ENCODE data around the gene KLHL42. TPM values are rescaled to one million over a fixed set of nuclear protein-coding genes. Genes with fewer than 3 reads are reported as not detected.

The KLHL42 gene
- total and polyA plus RNA-seq, 2 experiments from 2014 or later, result 13.6 to 24.8 TPM

DNA sequence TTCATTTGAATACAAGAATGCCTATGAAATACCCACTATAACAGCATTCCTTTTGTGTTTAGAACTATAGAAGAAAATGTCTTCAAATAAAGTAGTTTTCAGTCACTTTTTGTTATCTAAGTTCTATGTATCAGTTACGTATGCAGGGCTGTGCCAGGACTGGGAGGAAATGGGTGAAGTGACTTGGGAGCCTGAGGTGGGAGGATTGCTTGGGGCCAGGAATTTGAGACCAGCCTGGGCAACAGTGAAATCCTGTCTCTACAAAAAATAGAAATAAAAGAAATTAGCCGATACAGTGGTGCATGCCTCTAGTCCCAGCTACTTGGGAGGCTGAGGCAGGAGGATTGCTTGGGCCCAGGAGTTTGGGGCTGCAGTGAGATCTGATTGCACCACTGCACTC, 22.9 kb downstream of the KLHL42 start:
- TF ChIP-seq EZH2phosphoT487 (IDR thresholded peaks at IDR 0.05; ENCODE audit: insufficient read depth, low read depth) (no peak), EZH2 (IDR thresholded peaks at IDR 0.05; ENCODE audit: insufficient read depth, poor library complexity, severe bottlenecking) (no peak)
- Histone ChIP-seq H3K4me2 (ENCODE audit: unreplicated experiment) (no peak overlapping the region), H2AFZ (no peak overlapping the region), H3K27me3 (replicated peaks; ENCODE audit: insufficient read depth) (no peaks in the 10 kb centered on the region), H3K9ac (no peak overlapping the region), H3F3A (ENCODE audit: insufficient read depth) (0 out of 2 replicates have a peak, but pooled peaks cover 7% of the 10 kb centered on the region), H3K36me3 (ENCODE audit: low read depth) (peaks cover 14% of the 10 kb centered on the region), H3K9me2 (ENCODE audit: insufficient read depth) (no peaks in the 10 kb centered on the region), H3K9me3 (ENCODE audit: low read depth) (no peaks in the 10 kb centered on the region), H3K27ac (no peak overlapping the region), H4K20me1 (ENCODE audit: insufficient read depth) (no peaks in the 10 kb centered on the region), H3K4me1 (ENCODE audit: insufficient read depth) (no peaks in the 10 kb centered on the region), H3K79me2 (ENCODE audit: insufficient read depth) (no peaks in the 10 kb centered on the region), H3K4me3 (no peak overlapping the region)
- DNase-seq, result no peak
- in situ Hi-C loops (cut with MboI), result no loop called here
- WGBS, 2 experiments (ENCODE audit: low coverage in 1 of 2, low lambda C conversion rate in 2 of 2, missing lambda C conversion rate in 2 of 2), result 98 to 100% methylated on average over 2 of the region's 2 CpGs

DNA sequence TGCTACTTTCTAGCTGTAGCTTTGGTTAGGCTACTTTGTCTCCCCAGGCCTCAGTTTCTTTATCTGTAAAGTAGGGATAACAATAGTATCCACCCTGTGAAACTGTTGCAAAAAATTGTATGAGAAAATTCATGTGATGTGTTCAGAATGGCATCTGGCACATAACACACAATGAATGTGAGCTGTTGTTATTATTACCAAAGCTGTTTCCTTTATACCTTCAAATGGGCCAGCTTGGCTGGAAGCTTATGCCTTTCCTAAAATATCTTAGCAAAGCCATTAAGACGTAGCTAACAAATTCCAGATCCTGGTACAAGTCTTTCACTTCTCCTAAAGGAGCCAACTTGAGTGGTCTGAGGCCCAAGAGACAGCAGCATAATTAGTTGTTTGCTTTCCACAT, 25.2 kb downstream of the KLHL42 start:
- H3K9me2 ChIP-seq (ENCODE audit: insufficient read depth), result no peaks in the 10 kb centered on the region
- H3K27me3 ChIP-seq (replicated peaks; ENCODE audit: insufficient read depth), result no peaks in the 10 kb centered on the region
- H3K4me3 ChIP-seq, result no peak overlapping the region
- in situ Hi-C loops (cut with MboI), result no loop called here
- H3K79me2 ChIP-seq (ENCODE audit: insufficient read depth), result no peaks in the 10 kb centered on the region
- H2AFZ ChIP-seq, result no peak overlapping the region
- H3K4me1 ChIP-seq (ENCODE audit: insufficient read depth), result no peaks in the 10 kb centered on the region
- DNase-seq, result peak; percentile 11
- H4K20me1 ChIP-seq (ENCODE audit: insufficient read depth), result no peaks in the 10 kb centered on the region
- no peak overlapping the region for H3K4me2 ChIP-seq (ENCODE audit: unreplicated experiment)
- H3K36me3 ChIP-seq (ENCODE audit: low read depth), result no peaks in the 10 kb centered on the region
- H3K9ac ChIP-seq, result no peak overlapping the region
- WGBS, 2 experiments (ENCODE audit: low coverage in 1 of 2, low lambda C conversion rate in 2 of 2, missing lambda C conversion rate in 2 of 2), result 14 to 42% methylated on average over 1 of the region's 1 CpG
- H3F3A ChIP-seq (ENCODE audit: insufficient read depth), result 0 out of 2 replicates have a peak, but pooled peaks cover 7% of the 10 kb centered on the region
- no peak for TF ChIP-seq EZH2 (IDR thresholded peaks at IDR 0.05; ENCODE audit: insufficient read depth, poor library complexity, severe bottlenecking)
- TF ChIP-seq EZH2phosphoT487 (IDR thresholded peaks at IDR 0.05; ENCODE audit: insufficient read depth, low read depth), result no peak
- H3K9me3 ChIP-seq (ENCODE audit: low read depth), result no peaks in the 10 kb centered on the region
- no peak overlapping the region for H3K27ac ChIP-seq

GRCh38 chr12:27806259-27806658, 26.2 kb downstream of the KLHL42 start:
- Histone ChIP-seq H3K79me2 (ENCODE audit: insufficient read depth) (no peaks in the 10 kb centered on the region), H3K4me2 (ENCODE audit: unreplicated experiment) (no peak overlapping the region), H4K20me1 (ENCODE audit: insufficient read depth) (no peaks in the 10 kb centered on the region), H3K27ac (no peak overlapping the region), H2AFZ (no peak overlapping the region), H3K4me1 (ENCODE audit: insufficient read depth) (no peaks in the 10 kb centered on the region), H3K9me3 (ENCODE audit: low read depth) (no peaks in the 10 kb centered on the region), H3F3A (ENCODE audit: insufficient read depth) (0 out of 2 replicates have a peak, but pooled peaks cover 3% of the 10 kb centered on the region), H3K9ac (no peak overlapping the region), H3K4me3 (no peak overlapping the region), H3K36me3 (ENCODE audit: low read depth) (no peaks in the 10 kb centered on the region), H3K9me2 (ENCODE audit: insufficient read depth) (no peaks in the 10 kb centered on the region), H3K27me3 (replicated peaks; ENCODE audit: insufficient read depth) (no peaks in the 10 kb centered on the region)
- TF ChIP-seq EZH2phosphoT487 (IDR thresholded peaks at IDR 0.05; ENCODE audit: insufficient read depth, low read depth), result no peak
- no peak for TF ChIP-seq EZH2 (IDR thresholded peaks at IDR 0.05; ENCODE audit: insufficient read depth, poor library complexity, severe bottlenecking)
- no peak for DNase-seq
- in situ Hi-C loops (cut with MboI), result no loop called here
- 72 to 76% methylated on average over 4 of the region's 4 CpGs for WGBS, 2 experiments (ENCODE audit: low coverage in 1 of 2, low lambda C conversion rate in 2 of 2, missing lambda C conversion rate in 2 of 2)

DNA sequence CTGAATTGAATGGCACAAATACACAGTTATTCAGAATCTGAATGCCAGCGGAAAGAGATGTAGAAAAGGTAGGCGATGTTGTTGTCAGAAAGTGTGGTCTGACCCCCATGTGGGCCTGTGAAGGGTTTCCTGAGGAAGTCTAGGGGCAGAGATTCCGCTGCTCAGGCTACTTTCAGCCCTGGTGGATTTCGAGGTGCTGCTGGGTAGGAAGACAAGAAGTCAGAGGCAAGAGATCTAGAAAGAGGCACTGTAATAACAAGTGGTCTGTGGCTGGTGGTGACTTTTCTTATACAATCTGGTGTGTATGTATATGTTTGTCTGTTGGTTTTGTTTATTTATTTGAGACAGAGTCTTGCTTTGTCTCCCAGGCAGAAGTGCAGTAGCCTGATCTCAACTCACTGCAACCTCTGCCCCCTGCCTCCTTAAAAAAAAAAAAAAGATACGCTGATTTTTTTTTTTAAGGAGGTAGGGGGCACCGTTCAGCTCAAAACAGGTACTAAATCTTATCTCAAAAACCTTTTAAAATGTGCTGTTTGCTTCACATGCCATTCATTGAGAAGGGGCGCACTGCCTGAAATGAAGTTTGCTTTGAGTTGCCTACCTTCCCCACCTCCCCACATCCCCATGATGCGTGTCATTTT, 27.1 kb downstream of the KLHL42 start:
- Histone ChIP-seq H3K4me1 (ENCODE audit: insufficient read depth) (no peaks in the 10 kb centered on the region), H3K9me2 (ENCODE audit: insufficient read depth) (no peaks in the 10 kb centered on the region), H3K4me2 (ENCODE audit: unreplicated experiment) (no peak overlapping the region), H4K20me1 (ENCODE audit: insufficient read depth) (no peaks in the 10 kb centered on the region), H3K27me3 (replicated peaks; ENCODE audit: insufficient read depth) (no peaks in the 10 kb centered on the region), H3F3A (ENCODE audit: insufficient read depth) (no peaks in the 10 kb centered on the region), H3K9ac (no peak overlapping the region), H3K79me2 (ENCODE audit: insufficient read depth) (no peaks in the 10 kb centered on the region), H2AFZ (no peak overlapping the region), H3K27ac (no peak overlapping the region), H3K36me3 (ENCODE audit: low read depth) (no peaks in the 10 kb centered on the region), H3K9me3 (ENCODE audit: low read depth) (no peaks in the 10 kb centered on the region), H3K4me3 (no peak overlapping the region)
- in situ Hi-C loops (cut with MboI), result no loop called here
- WGBS, 2 experiments (ENCODE audit: low coverage in 1 of 2, low lambda C conversion rate in 2 of 2, missing lambda C conversion rate in 2 of 2), result 51 to 52% methylated on average over 8 of the region's 8 CpGs
- DNase-seq, result no peak
- TF ChIP-seq EZH2phosphoT487 (IDR thresholded peaks at IDR 0.05; ENCODE audit: insufficient read depth, low read depth) (no peak), EZH2 (IDR thresholded peaks at IDR 0.05; ENCODE audit: insufficient read depth, poor library complexity, severe bottlenecking) (no peak)
